Endothelial cell of umbilical vein (primary cell): ENCODE measurements around the gene CLEC16A. TPM values are rescaled to one million over a fixed set of nuclear protein-coding genes. Genes with fewer than 3 reads are reported as not detected.

Experiments used
- BruUV-seq: library from RNA; stranded (reverse); fragments of 400-500 nt; replicated peaks from 2 replicates; lab custom pipeline; 2021; lab: Mats Ljungman, UMichigan
- CTCF ChIA-PET: fragments of 300-600, 350-600 bp; sonication (Branson Sonifier 250); formaldehyde crosslinking; loops from one replicate; lab custom pipeline; 2021; ENCODE audit warnings: antibody characterized with exemption, inconsistent platforms; lab: Charles Lee
- POLR2A ChIA-PET: fragments of 300-600, 350-600 bp; sonication (Branson Sonifier 250); formaldehyde crosslinking; loops from one replicate; lab custom pipeline; 2021; ENCODE audit warnings: antibody characterized with exemption, inconsistent platforms; lab: Charles Lee
- DNase-seq: peaks from one replicate; pipeline ENCODE4 v3.0.0-alpha.2; 2011; ENCODE audit warnings: low read depth, low spot score
- FAIRE-seq: peaks from 2 replicates; lab custom pipeline; 2011; peaks lifted over from hg19 to GRCh38; lab: Jason Lieb, UNC
- H2AFZ ChIP-seq: 2 replicates; pipeline ENCODE4 v1.6.0; 2012; ENCODE audit warnings: low read depth, low read length, control low read depth, inconsistent platforms
- H3K27ac ChIP-seq: 2 replicates; pipeline ENCODE4 v1.5.1; 2011; ENCODE audit warnings: low read depth, mild to moderate bottlenecking, control low read depth, low read length, moderate library complexity; ENCODE audit not compliant: insufficient read depth
- H3K27me3 ChIP-seq, 2 experiments: 2 replicates each; pipeline versions ENCODE4 v1.6.0 to v1.6.1; 2011; ENCODE audit warnings: low read length in 2 of 2, mixed read lengths in 1 of 2; ENCODE audit not compliant: control insufficient read depth in 2 of 2, insufficient read depth in 2 of 2
- H3K36me3 ChIP-seq, 2 experiments: 2 replicates in 1 of 2; 3 replicates in 1 of 2; pipeline ENCODE4 v1.5.1; 2011; ENCODE audit warnings: low read length in 2 of 2, mild to moderate bottlenecking in 1 of 2, moderate library complexity in 1 of 2; ENCODE audit not compliant: control insufficient read depth in 2 of 2, insufficient read depth in 2 of 2; ENCODE audit errors: extremely low read depth in 1 of 2
- H3K4me1 ChIP-seq: 3 replicates; pipeline ENCODE4 v1.5.1; 2011; ENCODE audit warnings: mild to moderate bottlenecking, low read length; ENCODE audit not compliant: control insufficient read depth, insufficient read depth; ENCODE audit errors: extremely low read depth
- H3K4me2 ChIP-seq: 2 replicates; pipeline ENCODE4 v1.6.1; 2011; ENCODE audit warnings: low read length, control low read depth, mixed read lengths; ENCODE audit not compliant: insufficient read depth
- H3K4me3 ChIP-seq, 3 experiments: fragments of 200-600 bp in 1 of 3; sonication (generic), shearing (Covaris generic) in 1 of 3; replicated peaks in 1 of 3; 2 replicates each; pipeline ENCODE4 v1.5.1; 2011 to 2016; ENCODE audit warnings: control low read depth in 3 of 3, low read length in 3 of 3, mild to moderate bottlenecking in 2 of 3, inconsistent platforms in 1 of 3, low read depth in 1 of 3, moderate library complexity in 1 of 3; ENCODE audit not compliant: insufficient read depth in 1 of 3
- H3K79me2 ChIP-seq: 2 replicates; pipeline ENCODE4 v1.6.0; 2012; ENCODE audit warnings: low read length, inconsistent platforms; ENCODE audit not compliant: control insufficient read depth, insufficient read depth
- H3K9ac ChIP-seq: replicated peaks from 2 replicates; pipeline ENCODE3; 2011; ENCODE audit warnings: low read length, control low read depth; ENCODE audit not compliant: insufficient read depth; ENCODE audit errors: extremely low read depth
- H3K9me1 ChIP-seq: replicated peaks from 3 replicates; pipeline ENCODE4 v1.6.0; 2011; ENCODE audit warnings: mild to moderate bottlenecking, low read length; ENCODE audit not compliant: control insufficient read depth, insufficient read depth; ENCODE audit errors: extremely low read depth
- H3K9me3 ChIP-seq: replicated peaks from 2 replicates; pipeline ENCODE4 v1.5.1; 2012; ENCODE audit warnings: low read length, inconsistent platforms; ENCODE audit not compliant: control insufficient read depth, insufficient read depth
- H4K20me1 ChIP-seq: replicated peaks from 2 replicates; pipeline ENCODE3; 2011; ENCODE audit warnings: mild to moderate bottlenecking, low read length; ENCODE audit not compliant: control insufficient read depth, insufficient read depth; ENCODE audit errors: extremely low read depth
- EZH2 ChIP-seq: IDR thresholded peaks from 2 replicates; pipeline ENCODE4 v1.6.1; 2012; ENCODE audit warnings: borderline replicate concordance, low read depth, mild to moderate bottlenecking, moderate library complexity, low read length, inconsistent platforms; ENCODE audit not compliant: severe bottlenecking
- FOS ChIP-seq: IDR thresholded peaks from 2 replicates; pipeline ENCODE4 v1.6.1; 2011; ENCODE audit warnings: mild to moderate bottlenecking, low read length, moderate library complexity, borderline replicate concordance; ENCODE audit not compliant: insufficient read depth
- GATA2 ChIP-seq: IDR thresholded peaks from 2 replicates; pipeline ENCODE4 v1.7.0; 2011; ENCODE audit warnings: low read depth, mild to moderate bottlenecking, moderate library complexity, mixed read lengths, low read length; ENCODE audit not compliant: insufficient read length, insufficient read depth
- JUN ChIP-seq: IDR thresholded peaks from 2 replicates; pipeline ENCODE4 v1.6.1; 2011; ENCODE audit warnings: borderline replicate concordance, low read depth; ENCODE audit not compliant: insufficient read length, insufficient read depth
- MAX ChIP-seq: IDR thresholded peaks from 2 replicates; pipeline ENCODE4 v1.6.1; 2011; ENCODE audit not compliant: insufficient read depth, insufficient read length
- MYC ChIP-seq: IDR thresholded peaks from one replicate; pipeline ENCODE4 v1.6.1; 2011; ENCODE audit warnings: mild to moderate bottlenecking, low read depth, low read length
- POLR2A ChIP-seq: IDR thresholded peaks from 2 replicates; pipeline ENCODE4 v1.6.1; 2012; ENCODE audit warnings: low read depth, mild to moderate bottlenecking, control low read depth, low read length
- POLR2AphosphoS5 ChIP-seq: IDR thresholded peaks from 2 replicates; pipeline ENCODE4 v1.6.1; 2012; ENCODE audit warnings: low read depth, mild to moderate bottlenecking, control low read depth, low read length, moderate library complexity; ENCODE audit not compliant: insufficient read depth
- dilution Hi-C: fragments of 300-500 bp; cut with MboI; formaldehyde crosslinking; loops from one replicate; pipeline ENCODE4 v1.15.0; 2019; ENCODE audit warnings: low sequenced_read_pairs; ENCODE audit not compliant: extremely low pct_ligation_motif_present
- intact Hi-C: fragments of 100-400 bp; cut with micrococcal nuclease; formaldehyde crosslinking; loops from one replicate; pipeline ENCODE4 v1.10.0; 2022
- polyA plus RNA-seq, 4 experiments: library from polyadenylated mRNA; depleted of rRNA in 3 of 4; stranded (reverse) in 3 of 4; unstranded in 1 of 4; fragments of >200 nt; gene quantifications; 2 replicates each; pipeline versions ENCODE4 v1.2.1 to v1.2.3, GENCODE V29; 2011 to 2012; ENCODE audit warnings: missing spikeins in 1 of 4
- total RNA-seq: library from RNA; stranded (reverse); gene quantifications from 2 replicates; pipeline ENCODE4 v1.2.3, GENCODE V29; 2021
- TF ChIP-seq, protein P1 (sequence below), 2 donors: IDR thresholded peaks; 1 replicate in 1 of 2; 2 replicates in 1 of 2; pipeline ENCODE4 v1.5.1; 2011; ENCODE audit warnings: low read length in 2 of 2, mild to moderate bottlenecking in 2 of 2, moderate library complexity in 2 of 2, control low read depth in 1 of 2, inconsistent platforms in 1 of 2, low read depth in 1 of 2; ENCODE audit not compliant: insufficient read depth in 1 of 2; ENCODE audit errors: extremely low read depth in 1 of 2

The CLEC16A gene
- total and polyA plus RNA-seq, 2 donors (not counting 3 experiments of a cell fraction or from before 2014, with no cell fraction given): 11.4 to 23.3 TPM

GRCh38 chr16:11178424-11178823 is 234.1 kb downstream of the CLEC16A start:
- Histone ChIP-seq H3K27ac (no peak overlapping the region), H2AFZ (no peak overlapping the region), H3K4me3 (no peak overlapping the region), H3K27me3 (no peaks in the 10 kb centered on the region), H4K20me1 (no peaks in the 10 kb centered on the region), H3K4me2 (no peak overlapping the region), H3K79me2 (no peaks in the 10 kb centered on the region), H3K9me1 (no peaks in the 10 kb centered on the region), H3K4me1 (no peaks in the 10 kb centered on the region), H3K9ac (no peak overlapping the region), H3K36me3 (peaks cover 0 to 2% of the 10 kb centered on the region in 2 experiments), H3K9me3 (no peaks in the 10 kb centered on the region)
- POLR2A ChIA-PET: no interaction called here
- dilution Hi-C loops: no loop called here
- TF ChIP-seq GATA2 (no peak), FOS (no peak), POLR2A (no peak), MAX (no peak), MYC (no peak), POLR2AphosphoS5 (no peak), EZH2 (no peak), JUN (no peak)
- TF ChIP-seq, protein P1, sequence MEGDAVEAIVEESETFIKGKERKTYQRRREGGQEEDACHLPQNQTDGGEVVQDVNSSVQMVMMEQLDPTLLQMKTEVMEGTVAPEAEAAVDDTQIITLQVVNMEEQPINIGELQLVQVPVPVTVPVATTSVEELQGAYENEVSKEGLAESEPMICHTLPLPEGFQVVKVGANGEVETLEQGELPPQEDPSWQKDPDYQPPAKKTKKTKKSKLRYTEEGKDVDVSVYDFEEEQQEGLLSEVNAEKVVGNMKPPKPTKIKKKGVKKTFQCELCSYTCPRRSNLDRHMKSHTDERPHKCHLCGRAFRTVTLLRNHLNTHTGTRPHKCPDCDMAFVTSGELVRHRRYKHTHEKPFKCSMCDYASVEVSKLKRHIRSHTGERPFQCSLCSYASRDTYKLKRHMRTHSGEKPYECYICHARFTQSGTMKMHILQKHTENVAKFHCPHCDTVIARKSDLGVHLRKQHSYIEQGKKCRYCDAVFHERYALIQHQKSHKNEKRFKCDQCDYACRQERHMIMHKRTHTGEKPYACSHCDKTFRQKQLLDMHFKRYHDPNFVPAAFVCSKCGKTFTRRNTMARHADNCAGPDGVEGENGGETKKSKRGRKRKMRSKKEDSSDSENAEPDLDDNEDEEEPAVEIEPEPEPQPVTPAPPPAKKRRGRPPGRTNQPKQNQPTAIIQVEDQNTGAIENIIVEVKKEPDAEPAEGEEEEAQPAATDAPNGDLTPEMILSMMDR (IDR thresholded peaks at IDR 0.05; ENCODE audit: extremely low read depth in 1 of 2, insufficient read depth in 1 of 2, low read depth in 1 of 2, low read length in 2 of 2): no peak
- CTCF ChIA-PET: no interaction called here
- no TSS peak for BruUV-seq
- DNase-seq (no peak), FAIRE-seq (no peak)
- intact Hi-C loops: no loop called here
